ENCODE measurements around the gene MBD5.

MBD5 gene

DNA sequence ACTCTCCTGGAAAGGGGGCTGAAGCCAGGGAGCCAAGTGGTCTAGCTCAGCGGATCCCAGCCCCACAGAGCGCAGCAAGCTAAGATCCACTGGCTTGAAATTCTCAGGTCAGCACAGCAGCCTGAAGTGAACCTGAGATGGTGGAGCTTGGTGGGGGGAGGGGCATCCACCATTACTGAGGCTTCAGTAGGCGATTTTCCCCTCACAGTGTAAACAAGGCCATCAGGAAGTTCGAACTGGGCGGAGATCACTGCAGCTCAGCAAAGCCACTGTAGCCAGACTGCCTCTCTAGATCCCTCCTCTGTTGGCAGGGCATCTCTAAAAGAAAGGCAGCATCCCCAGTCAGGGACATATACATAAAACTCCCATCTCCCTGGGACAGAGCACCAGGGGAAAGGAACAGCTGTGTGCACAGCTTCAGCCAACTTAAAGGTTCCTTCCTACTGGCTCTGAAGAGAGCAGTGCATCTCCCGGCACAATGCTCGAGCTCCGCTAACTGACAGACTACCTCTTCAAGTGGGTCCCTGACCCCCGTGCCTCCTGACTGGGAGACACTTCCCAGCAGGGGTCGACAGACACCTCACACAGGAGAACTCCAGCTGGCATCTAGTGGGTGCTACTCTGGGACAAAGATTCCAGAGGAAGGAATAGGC lies 341.4 kb downstream of the MBD5 start:
- POLR2A ChIA-PET, result no interaction called here
- CTCF ChIA-PET, result no interaction called here
- DNase-seq (ENCODE audit: extremely low spot score), result no peak
- TF ChIP-seq SP1 (IDR thresholded peaks at IDR 0.05), result no peak
- TF ChIP-seq ARNT (IDR thresholded peaks at IDR 0.05), result no peak
- no peak for TF ChIP-seq FOXA1 (IDR thresholded peaks at IDR 0.05)

DNA sequence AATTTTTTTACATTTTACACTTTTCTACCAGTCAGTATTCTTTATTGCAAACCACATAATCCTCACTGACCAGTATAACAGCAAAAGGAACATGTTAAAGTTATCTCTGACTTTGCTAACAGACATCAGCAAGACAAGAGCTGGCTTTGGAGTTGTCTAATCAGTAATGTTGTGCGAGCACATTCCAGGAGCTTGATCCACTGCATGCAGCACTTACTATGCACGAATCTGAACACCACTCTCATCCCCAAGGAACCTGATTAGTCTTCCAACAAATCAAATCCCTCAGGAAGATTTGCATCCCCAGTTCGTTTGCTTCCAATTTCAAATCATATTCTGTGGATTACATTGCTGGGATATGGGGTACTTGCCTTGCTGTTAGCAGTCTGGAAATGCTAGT lies 354.3 kb downstream of the MBD5 start:
- POLR2A ChIA-PET, result no interaction called here
- DNase-seq (ENCODE audit: extremely low spot score), result no peak
- TF ChIP-seq LEF1 (IDR thresholded peaks at IDR 0.05; ENCODE audit: borderline replicate concordance) (no peak), ARNT (IDR thresholded peaks at IDR 0.05) (no peak), ZNF384 (IDR thresholded peaks at IDR 0.05) (no peak), HDGF (IDR thresholded peaks at IDR 0.05; ENCODE audit: borderline replicate concordance) (no peak), CTBP1 (IDR thresholded peaks at IDR 0.05; ENCODE audit: borderline replicate concordance) (no peak), NFRKB (IDR thresholded peaks at IDR 0.05) (no peak), FOXA1 (IDR thresholded peaks at IDR 0.05) (no peak)
- CTCF ChIA-PET, result no interaction called here

- POLR2A ChIA-PET, result no interaction called here
- DNase-seq (ENCODE audit: extremely low spot score), result no peak
- CTCF ChIA-PET, result no interaction called here
- TF ChIP-seq ELF4 (IDR thresholded peaks at IDR 0.05) (no peak), BHLHE40 (IDR thresholded peaks at IDR 0.05; ENCODE audit: borderline replicate concordance) (no peak), PKNOX1 (IDR thresholded peaks at IDR 0.05) (no peak), ARNT (IDR thresholded peaks at IDR 0.05) (no peak), LEF1 (IDR thresholded peaks at IDR 0.05; ENCODE audit: borderline replicate concordance) (no peak), L3MBTL2 (conservative IDR thresholded peaks at IDR 0.05) (no peak), TARDBP (IDR thresholded peaks at IDR 0.05) (no peak), FOXM1 (IDR thresholded peaks at IDR 0.05; ENCODE audit: borderline replicate concordance) (no peak), NFRKB (IDR thresholded peaks at IDR 0.05) (no peak), FOXK2 (IDR thresholded peaks at IDR 0.05) (no peak)
These were observed 370.4 kb downstream of the MBD5 start for GRCh38 chr2:148391324-148391723.

DNA sequence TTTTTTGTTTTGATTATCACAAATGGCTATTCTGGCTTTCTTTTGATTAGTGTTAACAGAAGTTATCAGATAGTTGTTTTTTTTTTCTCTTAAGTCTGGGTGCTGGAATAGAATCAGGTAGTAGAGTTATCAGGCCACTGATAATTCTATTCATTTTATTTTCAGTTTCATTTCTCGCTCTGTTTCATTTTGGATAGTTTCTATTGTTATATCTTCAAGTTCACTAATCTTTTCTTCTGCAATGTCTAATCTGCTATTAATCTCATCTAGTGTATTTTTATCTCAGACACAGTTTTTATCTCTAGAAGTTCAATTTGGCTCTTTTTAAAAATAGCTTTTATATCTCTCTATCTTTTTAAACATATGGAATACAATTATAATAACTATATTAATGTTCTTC lies 381.9 kb downstream of the MBD5 start:
- POLR2A ChIA-PET, result no interaction called here

GRCh38 chr2:148410899-148411298 lies 390.0 kb downstream of the MBD5 start:
- DNase-seq (ENCODE audit: extremely low spot score), result no peak

More for the DNA sequence above, 381.9 kb downstream of the MBD5 start:
- CTCF ChIA-PET, result no interaction called here
- DNase-seq (ENCODE audit: extremely low spot score), result no peak
- no peak for TF ChIP-seq SP1 (IDR thresholded peaks at IDR 0.05)
- TF ChIP-seq ZNF384 (IDR thresholded peaks at IDR 0.05), result no peak
- no peak for TF ChIP-seq FOXK2 (IDR thresholded peaks at IDR 0.05)
- TF ChIP-seq HDGF (IDR thresholded peaks at IDR 0.05; ENCODE audit: borderline replicate concordance), result no peak
- TF ChIP-seq LEF1 (IDR thresholded peaks at IDR 0.05; ENCODE audit: borderline replicate concordance), result no peak

GRCh38 chr2:148416248-148416647 lies 395.4 kb downstream of the MBD5 start:
- ChIA-PET CTCF (no interaction called here), POLR2A (no interaction called here)
- no peak for DNase-seq (ENCODE audit: extremely low spot score)
- no peak for TF ChIP-seq HDGF (IDR thresholded peaks at IDR 0.05; ENCODE audit: borderline replicate concordance)
- TF ChIP-seq SUZ12 (IDR thresholded peaks at IDR 0.05), result no peak
- no peak for TF ChIP-seq ELF4 (IDR thresholded peaks at IDR 0.05)
- TF ChIP-seq TARDBP (IDR thresholded peaks at IDR 0.05), result no peak
- no peak for TF ChIP-seq NFRKB (IDR thresholded peaks at IDR 0.05)

More at GRCh38 chr2:148410899-148411298, 390.0 kb downstream of the MBD5 start:
- TF ChIP-seq FOXM1 (IDR thresholded peaks at IDR 0.05; ENCODE audit: borderline replicate concordance), result no peak
- no peak for TF ChIP-seq SUZ12 (IDR thresholded peaks at IDR 0.05)
- TF ChIP-seq ELF4 (IDR thresholded peaks at IDR 0.05), result no peak
- TF ChIP-seq SP1 (IDR thresholded peaks at IDR 0.05), result no peak
- no peak for TF ChIP-seq LEF1 (IDR thresholded peaks at IDR 0.05; ENCODE audit: borderline replicate concordance)
- no peak for TF ChIP-seq FOXK2 (IDR thresholded peaks at IDR 0.05)
- TF ChIP-seq ZNF384 (IDR thresholded peaks at IDR 0.05), result no peak
- POLR2A ChIA-PET, result no interaction called here
- CTCF ChIA-PET, result no interaction called here

DNA sequence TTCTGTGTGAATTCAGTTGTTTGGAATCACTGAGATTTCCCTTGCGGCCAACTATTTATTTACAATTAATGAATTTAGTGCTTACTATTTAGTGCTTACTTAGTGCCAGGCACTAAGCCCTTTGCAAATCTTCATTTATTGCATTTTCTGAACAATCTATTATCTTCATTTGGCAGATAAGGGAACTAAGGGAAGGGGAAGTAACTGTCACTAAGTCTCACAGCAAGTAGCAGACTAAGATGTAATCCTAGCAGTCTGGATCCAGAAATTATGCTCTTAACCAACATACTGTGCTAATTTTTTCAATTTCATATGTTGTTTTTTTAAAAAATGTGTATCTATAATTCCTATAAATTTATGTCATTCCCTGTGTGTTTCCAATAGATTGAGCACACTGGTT lies 409.2 kb downstream of the MBD5 start:
- ChIA-PET CTCF (no interaction called here), POLR2A (no interaction called here)
- DNase-seq (ENCODE audit: extremely low spot score), result no peak
- TF ChIP-seq PKNOX1 (IDR thresholded peaks at IDR 0.05) (no peak), FOXM1 (IDR thresholded peaks at IDR 0.05; ENCODE audit: borderline replicate concordance) (no peak), SP1 (IDR thresholded peaks at IDR 0.05) (no peak), ZNF384 (IDR thresholded peaks at IDR 0.05) (no peak), L3MBTL2 (conservative IDR thresholded peaks at IDR 0.05) (no peak), SUZ12 (IDR thresholded peaks at IDR 0.05) (no peak), CTBP1 (IDR thresholded peaks at IDR 0.05; ENCODE audit: borderline replicate concordance) (no peak), FOXK2 (IDR thresholded peaks at IDR 0.05) (no peak), BHLHE40 (IDR thresholded peaks at IDR 0.05; ENCODE audit: borderline replicate concordance) (no peak), NFRKB (IDR thresholded peaks at IDR 0.05) (no peak), LEF1 (IDR thresholded peaks at IDR 0.05; ENCODE audit: borderline replicate concordance) (no peak)

GRCh38 chr2:148447877-148448276 lies 427.0 kb downstream of the MBD5 start:
- DNase-seq (ENCODE audit: extremely low spot score), result no peak
- TF ChIP-seq HDGF (IDR thresholded peaks at IDR 0.05; ENCODE audit: borderline replicate concordance) (no peak), BHLHE40 (IDR thresholded peaks at IDR 0.05; ENCODE audit: borderline replicate concordance) (no peak), SUZ12 (IDR thresholded peaks at IDR 0.05) (no peak), TARDBP (IDR thresholded peaks at IDR 0.05) (no peak), PKNOX1 (IDR thresholded peaks at IDR 0.05) (peak; percentile 73)
- POLR2A ChIA-PET, result no interaction called here
- CTCF ChIA-PET, result no interaction called here
